Measurements from ENCODE around the gene ADORA2B. TPM values are rescaled to one million over a fixed set of nuclear protein-coding genes. Genes with fewer than 3 reads are reported as not detected.
"Not testable (repeated sequence)": the region's sequence is repeated elsewhere in the genome, so short reads cannot be mapped to it uniquely, and the experiment has no call there.

Gene ADORA2B
- polyA plus RNA-seq, 1 donor = 6.2 TPM

DNA sequence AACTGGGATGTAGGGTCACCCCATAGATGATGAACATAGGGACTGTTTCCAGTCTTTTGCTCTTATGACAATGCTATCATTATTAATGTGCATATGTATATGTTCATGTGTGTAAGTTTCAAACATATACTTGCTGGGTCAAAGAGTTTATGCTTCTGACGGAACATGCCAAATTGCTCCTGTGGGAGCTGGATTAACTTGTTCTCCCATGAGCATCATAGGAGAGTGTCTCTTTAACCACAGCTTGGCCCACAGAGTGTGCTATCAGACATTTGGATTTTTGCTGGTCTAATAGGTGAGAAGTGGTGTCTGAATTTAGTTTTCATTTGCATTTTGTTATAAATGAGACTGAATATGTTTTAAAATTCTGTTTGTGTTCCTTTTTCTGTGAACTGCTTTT, 22.3 kb upstream of the ADORA2B start:
- DNase-seq = no peak

DNA sequence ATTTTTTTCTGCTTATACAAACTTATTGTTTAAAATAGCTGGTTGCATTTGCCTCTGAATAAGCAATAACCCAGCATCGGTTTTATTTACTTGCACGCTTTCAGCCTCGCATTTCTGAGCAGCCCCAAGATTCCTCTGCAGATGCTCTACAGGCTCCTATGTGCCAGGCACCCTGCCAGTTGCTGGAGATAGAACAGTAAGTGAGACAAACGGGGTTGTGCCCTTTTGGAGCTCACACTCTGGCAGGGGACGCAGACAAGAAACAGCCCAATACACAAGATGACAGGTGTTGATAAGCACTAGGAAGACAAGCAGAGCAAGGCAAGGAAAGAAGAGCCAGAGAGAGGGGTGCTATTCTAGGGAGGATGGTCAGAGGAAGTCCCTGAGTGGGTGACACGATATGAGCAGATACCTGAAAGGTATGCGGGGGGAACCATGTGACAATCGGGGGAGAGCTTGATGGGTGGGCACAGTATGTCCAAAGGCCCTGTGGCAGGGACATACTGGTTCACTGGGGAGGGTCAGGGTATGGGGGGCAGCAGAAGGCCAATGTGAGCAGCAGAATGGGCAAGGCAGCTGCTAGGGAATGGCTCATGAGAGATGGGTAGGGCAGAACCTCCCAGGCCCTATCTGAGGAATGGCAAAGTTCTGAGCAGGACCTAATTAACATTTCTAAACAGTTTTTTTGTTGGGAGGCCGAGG, 18.7 kb upstream of the ADORA2B start:
- no peak for DNase-seq

GRCh38 chr17:15928286-15928785, 16.6 kb upstream of the ADORA2B start:
- no peak for DNase-seq

DNA sequence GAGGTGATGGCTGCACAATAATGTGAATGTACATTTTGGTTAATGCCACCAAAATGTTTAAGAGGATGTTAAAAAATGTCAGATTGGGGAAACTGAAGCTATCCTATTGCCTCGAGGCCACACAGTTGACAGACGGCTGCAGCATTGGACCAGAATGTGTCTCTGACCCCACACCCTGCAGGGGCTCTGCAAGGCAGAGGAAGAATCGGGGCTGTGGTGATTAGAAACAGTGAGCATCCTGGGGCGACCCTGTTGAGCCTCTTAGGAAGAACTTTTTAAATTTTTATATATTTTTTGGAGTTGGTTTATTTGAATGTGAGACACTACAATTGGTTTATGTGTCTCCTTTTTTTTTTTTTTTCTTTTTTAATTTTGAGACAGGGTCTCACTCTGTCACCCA, 15.0 kb upstream of the ADORA2B start:
- DNase-seq = no peak

DNA sequence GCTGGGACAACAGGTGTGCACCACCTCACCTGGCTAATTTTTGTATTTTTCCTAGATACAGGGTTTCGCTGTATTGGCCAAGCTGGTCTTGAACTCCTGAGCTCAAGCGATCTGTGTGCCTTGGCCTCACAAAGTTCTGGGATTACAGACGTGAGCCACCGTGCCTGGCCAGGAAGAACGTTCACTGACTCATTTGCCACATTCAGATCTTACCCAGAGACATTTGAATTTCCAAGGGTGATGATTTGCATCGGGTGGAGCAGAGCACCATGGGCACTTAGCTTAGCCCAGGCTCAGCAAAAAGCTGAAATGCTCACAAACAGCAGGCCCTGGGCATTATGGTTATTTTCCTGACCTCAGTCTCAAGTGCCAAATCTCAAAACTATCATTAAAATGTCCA, 14.5 kb upstream of the ADORA2B start:
- no peak for DNase-seq

- no peak for DNase-seq
Observed at GRCh38 chr17:15931394-15931793, 13.5 kb upstream of the ADORA2B start.

DNA sequence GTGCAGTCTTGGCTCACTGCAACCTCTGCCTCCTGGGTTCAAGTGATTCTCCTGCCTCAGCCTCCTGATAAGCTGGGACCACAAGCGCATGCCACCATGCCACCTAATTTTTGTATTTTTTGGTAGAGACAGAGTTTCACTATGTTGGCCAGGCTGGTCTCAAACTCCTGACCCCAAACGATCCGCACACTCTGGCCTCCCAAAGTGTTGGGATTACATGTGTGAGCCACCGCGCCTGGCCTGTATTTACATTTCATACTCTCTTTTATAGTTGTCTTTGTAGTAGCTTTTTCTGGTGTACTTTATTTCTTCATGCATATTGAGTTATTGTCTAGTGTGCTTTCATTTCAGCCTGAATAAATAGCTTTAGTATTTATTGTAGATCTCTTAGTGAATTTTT, 10.1 kb upstream of the ADORA2B start:
- DNase-seq = no peak

DNA sequence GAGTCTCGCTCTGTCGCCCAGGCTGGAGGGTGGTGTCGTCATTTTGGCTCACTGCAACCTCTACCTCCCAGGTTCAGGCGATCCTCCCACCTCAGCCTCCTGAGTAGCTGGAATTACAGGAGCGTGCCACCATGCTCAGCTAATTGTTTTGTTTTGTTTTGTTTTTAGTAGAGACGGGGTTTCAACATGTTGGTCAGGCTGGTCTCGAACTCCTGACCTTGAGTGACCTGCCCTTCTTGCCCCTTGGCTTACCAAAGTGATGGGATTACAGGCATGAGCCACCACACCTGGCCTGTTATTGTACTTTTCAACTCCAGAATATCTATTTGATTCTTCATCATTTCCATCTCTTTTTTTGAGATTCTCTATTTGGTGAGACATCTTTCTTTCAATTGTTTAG, 9.0 kb upstream of the ADORA2B start:
- DNase-seq = no peak

DNA sequence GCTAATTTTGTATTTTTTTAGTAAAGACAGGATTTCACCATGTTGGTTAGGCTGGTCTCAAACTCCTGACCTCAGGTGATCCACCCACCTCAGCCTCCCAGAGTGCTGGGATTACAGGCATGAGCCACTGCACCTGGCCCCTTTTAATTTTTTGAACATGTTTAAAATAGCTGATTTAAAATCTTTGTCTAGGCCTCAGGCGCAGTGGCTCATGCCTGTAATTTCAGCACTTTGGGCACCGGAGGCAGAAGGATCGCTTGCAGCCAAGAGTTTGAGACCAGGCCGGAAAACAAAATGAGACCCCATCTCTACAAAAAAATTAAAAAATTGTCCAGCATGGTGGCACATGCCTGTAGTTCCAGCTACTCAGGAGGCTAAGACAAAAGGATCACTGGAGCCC, 8.4 kb upstream of the ADORA2B start:
- not testable (repeated sequence) for DNase-seq

- DNase-seq = no peak
Observed at GRCh38 chr17:15941781-15942180, 3.1 kb upstream of the ADORA2B start.

GRCh38 chr17:15942207-15942833, 2.6 kb upstream of the ADORA2B start:
- DNase-seq = no peak

DNA sequence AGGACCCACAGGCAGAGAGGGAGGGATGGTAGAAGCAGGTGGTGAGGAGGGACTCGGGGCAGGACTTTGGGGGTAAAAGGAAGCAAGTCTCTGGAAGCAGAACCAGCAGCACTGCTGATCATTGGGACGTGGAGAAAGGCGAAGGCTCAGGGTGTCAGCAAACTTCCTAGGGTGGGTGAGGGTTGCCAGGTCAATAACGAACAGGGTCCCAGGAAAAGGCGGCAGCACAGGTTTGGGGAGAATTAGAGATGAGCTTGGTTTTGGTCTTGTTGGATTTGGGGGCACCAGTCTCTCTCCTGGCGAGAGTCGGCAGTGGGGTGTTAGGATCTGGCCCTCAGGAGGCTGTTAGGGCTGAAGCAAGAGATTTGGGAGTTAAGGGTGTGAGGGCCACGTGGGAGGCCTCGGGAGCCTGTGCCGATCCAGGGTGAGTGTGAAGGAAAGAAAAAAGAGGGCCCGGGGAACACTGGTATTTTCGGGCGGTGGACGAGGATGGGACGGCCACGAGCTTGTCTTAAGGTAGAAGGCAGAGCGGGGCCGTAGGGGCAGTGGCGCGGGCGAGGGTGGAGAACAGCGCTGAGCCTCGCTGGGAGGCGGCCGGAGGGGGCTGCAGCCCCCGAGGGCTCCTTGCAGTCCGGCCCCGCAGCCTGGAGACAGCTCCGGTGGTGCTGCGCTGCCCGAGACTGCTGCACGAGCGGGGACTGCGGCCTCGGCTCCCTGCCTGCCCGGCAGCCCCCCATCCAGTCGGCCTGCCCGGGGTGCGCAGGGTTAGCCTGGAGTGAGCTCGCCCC, 765 bp upstream of the ADORA2B start:
- no peak for DNase-seq

- DNase-seq = no peak
Observed at GRCh38 chr17:15945527-15946191, 729 bp downstream of the ADORA2B start.

- DNase-seq = no peak
Observed at GRCh38 chr17:15946611-15947120, 1.7 kb downstream of the ADORA2B start.

GRCh38 chr17:15947271-15947670, 2.3 kb downstream of the ADORA2B start:
- no peak for DNase-seq

DNA sequence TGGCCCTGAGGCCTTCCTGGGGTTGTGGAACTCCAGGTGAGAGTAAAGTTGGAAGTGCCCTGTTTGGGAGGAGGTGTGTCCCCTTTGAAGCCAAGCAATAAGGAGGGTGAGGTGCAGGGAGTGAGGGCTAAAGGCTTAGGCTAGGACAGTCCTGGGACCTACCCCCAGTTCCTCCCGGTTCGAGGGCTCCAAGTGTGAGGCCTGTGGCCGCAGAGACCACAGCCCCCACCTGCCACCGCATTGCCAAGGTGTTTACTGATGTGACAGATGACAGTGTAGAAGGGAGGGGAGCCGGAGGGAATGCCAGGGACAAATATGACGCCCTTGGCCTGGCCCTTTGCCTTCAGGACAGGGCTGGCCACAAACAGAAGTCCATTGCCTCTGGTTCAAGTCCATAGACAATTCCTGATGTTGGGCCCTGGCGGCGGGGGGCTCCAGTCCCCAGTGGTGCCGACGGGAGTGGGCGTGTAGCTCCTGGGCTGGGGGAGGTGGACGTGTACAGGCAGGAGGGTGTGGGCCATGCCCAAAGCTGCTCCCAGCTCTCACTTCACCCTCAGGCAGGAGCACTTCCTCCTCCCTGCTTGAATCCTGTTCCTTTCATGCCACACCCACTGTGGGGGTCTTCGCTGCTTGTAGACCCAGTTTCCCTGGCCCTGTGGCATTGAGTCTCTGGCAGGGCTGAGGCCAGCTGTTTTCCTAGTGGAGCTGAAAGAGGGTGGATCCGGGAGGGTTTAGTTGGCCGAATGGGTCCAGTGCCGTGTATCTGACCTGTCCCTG, 3.2 kb downstream of the ADORA2B start:
- no peak for DNase-seq

DNA sequence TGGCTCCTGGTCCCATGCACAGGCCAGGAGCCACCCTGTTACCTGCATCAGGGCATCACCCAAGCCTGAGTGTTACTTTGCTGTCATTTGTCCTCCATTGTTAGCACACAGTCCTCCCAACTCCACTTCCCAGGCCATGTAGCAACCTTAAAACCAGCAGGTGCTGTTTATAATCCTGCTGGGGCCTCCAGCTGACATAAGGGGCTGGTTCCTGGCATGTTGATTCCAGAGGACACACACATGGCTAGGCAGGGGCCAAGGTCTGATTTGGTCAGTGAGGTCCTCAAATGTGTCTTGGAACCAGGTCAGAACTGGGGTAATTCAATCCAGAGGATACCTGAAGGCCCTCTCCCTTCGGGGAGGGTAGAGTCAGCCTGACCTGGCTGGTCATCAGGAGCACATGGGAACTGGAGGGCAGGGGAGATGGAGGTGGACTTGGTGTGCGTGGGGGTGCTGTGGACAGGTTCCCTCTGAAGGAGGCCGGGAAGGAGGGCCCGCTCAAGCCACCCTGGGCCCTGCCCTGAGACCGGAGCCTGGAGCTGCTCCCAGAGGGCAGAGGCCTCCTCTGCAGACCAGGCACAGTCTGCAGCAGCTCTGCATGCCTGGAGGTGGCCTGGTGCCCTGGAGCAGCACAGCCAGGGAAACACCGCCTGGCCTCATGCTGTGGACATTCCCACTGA, 6.6 kb downstream of the ADORA2B start:
- DNase-seq = no peak

- no peak for DNase-seq
Observed at GRCh38 chr17:15952048-15952532, 7.2 kb downstream of the ADORA2B start.

- no peak for DNase-seq
Observed at GRCh38 chr17:15952916-15953790, 8.2 kb downstream of the ADORA2B start.

DNA sequence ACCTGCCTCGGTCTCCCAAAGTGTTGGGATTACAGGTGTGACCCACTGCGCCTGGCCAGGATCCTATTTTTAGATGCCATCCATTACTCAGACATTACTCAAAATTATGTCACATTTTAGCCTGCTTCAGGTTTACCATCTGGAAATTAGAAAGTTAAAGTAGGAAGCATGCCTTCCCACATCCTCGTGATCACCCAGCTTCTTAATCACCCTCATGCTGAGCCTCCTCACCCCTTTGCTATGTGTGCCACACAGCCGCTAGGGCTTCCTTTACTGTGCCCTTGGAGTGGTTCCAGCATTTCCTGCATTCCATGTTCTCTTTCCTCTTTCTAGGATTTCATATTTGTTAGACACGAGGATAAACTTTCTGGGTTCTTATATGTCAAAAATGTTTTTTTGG, 9.3 kb downstream of the ADORA2B start:
- DNase-seq = no peak
